ENCODE data around the gene MAP3K14. TPM values are rescaled to one million over a fixed set of nuclear protein-coding genes. Genes with fewer than 3 reads are reported as not detected.

Gene MAP3K14
- total RNA-seq, 6 experiments from 2014 or later = 5.6 to 8.8 (median 6.6) TPM

DNA sequence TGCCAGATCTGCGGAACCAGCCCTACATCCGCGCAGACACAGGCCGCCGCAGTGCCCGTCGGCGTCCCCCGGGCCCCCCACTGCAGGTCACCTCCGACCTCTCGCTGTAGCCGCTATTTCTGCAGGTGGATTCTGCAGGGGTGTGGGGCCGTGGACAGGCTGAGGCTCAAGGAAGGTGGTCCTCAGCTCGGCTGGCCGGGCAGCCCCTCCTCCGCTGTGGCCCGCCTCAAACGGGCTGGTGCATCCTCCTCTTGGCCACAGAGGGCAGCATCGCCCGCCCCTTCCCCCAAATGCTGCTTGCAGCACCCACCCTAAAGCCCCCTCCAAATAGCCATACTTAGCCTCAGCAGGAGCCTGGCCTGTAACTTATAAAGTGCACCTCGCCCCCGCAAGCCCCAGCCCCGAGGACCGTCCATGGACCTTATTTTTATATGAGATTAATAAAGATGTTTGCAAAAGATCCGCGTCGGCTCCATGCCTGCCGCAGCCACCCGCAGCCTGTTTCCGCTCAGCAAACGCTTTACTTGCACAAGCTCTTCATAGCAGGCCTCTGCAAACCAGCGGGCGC lies 69.9 kb downstream of the MAP3K14 start:
- Mint-ChIP-seq H3K4me1 (ENCODE audit: low read depth) (peaks cover 11% of the 10 kb centered on the region), H3K27ac (peak overlapping the region; percentile 13; the same call in 1 of the 2 replicates), H3K36me3 (ENCODE audit: low read depth) (no peaks in the 10 kb centered on the region)

GRCh38 chr17:45246338-45246737 lies 70.5 kb downstream of the MAP3K14 start:
- TF ChIP-seq, protein P1, sequence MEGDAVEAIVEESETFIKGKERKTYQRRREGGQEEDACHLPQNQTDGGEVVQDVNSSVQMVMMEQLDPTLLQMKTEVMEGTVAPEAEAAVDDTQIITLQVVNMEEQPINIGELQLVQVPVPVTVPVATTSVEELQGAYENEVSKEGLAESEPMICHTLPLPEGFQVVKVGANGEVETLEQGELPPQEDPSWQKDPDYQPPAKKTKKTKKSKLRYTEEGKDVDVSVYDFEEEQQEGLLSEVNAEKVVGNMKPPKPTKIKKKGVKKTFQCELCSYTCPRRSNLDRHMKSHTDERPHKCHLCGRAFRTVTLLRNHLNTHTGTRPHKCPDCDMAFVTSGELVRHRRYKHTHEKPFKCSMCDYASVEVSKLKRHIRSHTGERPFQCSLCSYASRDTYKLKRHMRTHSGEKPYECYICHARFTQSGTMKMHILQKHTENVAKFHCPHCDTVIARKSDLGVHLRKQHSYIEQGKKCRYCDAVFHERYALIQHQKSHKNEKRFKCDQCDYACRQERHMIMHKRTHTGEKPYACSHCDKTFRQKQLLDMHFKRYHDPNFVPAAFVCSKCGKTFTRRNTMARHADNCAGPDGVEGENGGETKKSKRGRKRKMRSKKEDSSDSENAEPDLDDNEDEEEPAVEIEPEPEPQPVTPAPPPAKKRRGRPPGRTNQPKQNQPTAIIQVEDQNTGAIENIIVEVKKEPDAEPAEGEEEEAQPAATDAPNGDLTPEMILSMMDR (IDR thresholded peaks at IDR 0.05) = no peak
- H3K36me3 Mint-ChIP-seq (ENCODE audit: low read depth) = no peaks in the 10 kb centered on the region
- H3K4me1 Mint-ChIP-seq (ENCODE audit: low read depth) = peaks cover 11% of the 10 kb centered on the region
- no peaks in the 10 kb centered on the region for H3K9me3 Mint-ChIP-seq
- H3K4me3 Mint-ChIP-seq = peak overlapping the region; percentile 87
- DNase-seq = no peak
- no peak overlapping the region for H3K27ac Mint-ChIP-seq
- H3K27me3 Mint-ChIP-seq (ENCODE audit: insufficient read depth) = peaks cover 4% of the 10 kb centered on the region

More for the DNA sequence above, 69.9 kb downstream of the MAP3K14 start:
- TF ChIP-seq, protein P1 (IDR thresholded peaks at IDR 0.05) = peak; percentile 66
- peak overlapping the region; percentile 87 for H3K4me3 Mint-ChIP-seq
- H3K9me3 Mint-ChIP-seq = no peaks in the 10 kb centered on the region
- no peak for DNase-seq
- H3K27me3 Mint-ChIP-seq (ENCODE audit: insufficient read depth) = peaks cover 4% of the 10 kb centered on the region

DNA sequence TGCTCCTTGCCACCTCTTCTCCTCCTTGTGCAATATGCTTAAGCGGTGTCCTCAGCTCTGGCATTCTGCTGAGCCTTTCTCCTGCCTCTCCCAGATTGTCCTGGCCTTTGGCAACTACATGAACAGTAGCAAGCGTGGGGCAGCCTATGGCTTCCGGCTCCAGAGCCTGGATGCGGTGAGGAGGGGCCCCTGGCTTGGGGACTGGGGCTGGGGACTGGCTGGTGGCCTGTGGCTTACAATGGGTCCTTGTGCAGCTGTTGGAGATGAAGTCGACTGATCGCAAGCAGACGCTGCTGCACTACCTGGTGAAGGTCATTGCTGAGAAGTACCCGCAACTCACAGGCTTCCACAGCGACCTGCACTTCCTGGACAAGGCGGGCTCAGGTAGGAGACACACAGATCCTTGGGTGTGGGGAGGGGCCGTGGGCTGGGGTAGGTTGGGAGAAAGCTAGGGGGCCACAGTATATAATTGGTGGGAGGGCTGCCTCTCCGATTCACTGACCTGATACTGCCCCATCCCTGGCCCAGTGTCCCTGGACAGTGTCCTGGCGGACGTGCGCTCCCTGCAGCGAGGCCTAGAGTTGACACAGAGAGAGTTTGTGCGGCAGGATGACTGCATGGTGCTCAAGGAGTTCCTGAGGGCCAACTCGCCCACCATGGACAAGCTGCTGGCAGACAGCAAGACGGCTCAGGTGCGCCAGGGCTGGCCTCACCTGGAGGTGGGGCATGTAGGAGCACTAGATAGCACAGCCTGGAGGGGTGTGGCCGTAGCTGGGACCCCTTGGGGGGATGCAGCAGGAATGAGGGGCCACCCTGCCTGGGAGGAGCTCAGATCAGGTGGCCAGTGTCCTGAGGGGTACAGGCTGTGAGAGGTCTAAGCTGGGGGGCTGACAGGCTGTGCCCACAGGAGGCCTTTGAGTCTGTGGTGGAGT lies 71.8 kb downstream of the MAP3K14 start:
- H3K27ac Mint-ChIP-seq = no peak overlapping the region
- H3K36me3 Mint-ChIP-seq (ENCODE audit: low read depth) = no peaks in the 10 kb centered on the region
- no peak for DNase-seq
- H3K9me3 Mint-ChIP-seq = no peaks in the 10 kb centered on the region
- H3K4me3 Mint-ChIP-seq = no peak overlapping the region
- peaks cover 15% of the 10 kb centered on the region for H3K4me1 Mint-ChIP-seq (ENCODE audit: low read depth)
- TF ChIP-seq, protein P1 (IDR thresholded peaks at IDR 0.05) = no peak
- H3K27me3 Mint-ChIP-seq (ENCODE audit: insufficient read depth) = peaks cover 6% of the 10 kb centered on the region

DNA sequence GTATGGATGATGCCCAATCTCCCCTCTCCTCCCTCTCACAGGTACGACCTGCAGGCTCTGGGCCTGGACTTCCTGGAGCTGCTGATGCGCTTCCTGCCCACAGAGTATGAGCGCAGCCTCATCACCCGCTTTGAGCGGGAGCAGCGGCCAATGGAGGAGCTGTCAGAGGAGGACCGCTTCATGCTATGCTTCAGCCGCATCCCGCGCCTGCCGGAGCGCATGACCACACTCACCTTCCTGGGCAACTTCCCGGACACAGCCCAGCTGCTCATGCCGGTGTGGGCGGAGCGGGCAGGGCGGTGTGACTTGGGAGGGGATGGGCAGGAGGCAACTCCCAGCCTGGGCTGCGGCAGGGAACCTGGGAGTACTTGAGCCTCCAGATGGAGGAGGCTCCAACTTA lies 73.1 kb downstream of the MAP3K14 start:
- H3K4me3 Mint-ChIP-seq = no peak overlapping the region
- H3K27ac Mint-ChIP-seq = no peak overlapping the region
- H3K4me1 Mint-ChIP-seq (ENCODE audit: low read depth) = peaks cover 22% of the 10 kb centered on the region
- TF ChIP-seq, protein P1 (IDR thresholded peaks at IDR 0.05) = no peak
- H3K9me3 Mint-ChIP-seq = no peaks in the 10 kb centered on the region
- H3K36me3 Mint-ChIP-seq (ENCODE audit: low read depth) = no peaks in the 10 kb centered on the region
- DNase-seq = no peak
- H3K27me3 Mint-ChIP-seq (ENCODE audit: insufficient read depth) = peaks cover 6% of the 10 kb centered on the region

DNA sequence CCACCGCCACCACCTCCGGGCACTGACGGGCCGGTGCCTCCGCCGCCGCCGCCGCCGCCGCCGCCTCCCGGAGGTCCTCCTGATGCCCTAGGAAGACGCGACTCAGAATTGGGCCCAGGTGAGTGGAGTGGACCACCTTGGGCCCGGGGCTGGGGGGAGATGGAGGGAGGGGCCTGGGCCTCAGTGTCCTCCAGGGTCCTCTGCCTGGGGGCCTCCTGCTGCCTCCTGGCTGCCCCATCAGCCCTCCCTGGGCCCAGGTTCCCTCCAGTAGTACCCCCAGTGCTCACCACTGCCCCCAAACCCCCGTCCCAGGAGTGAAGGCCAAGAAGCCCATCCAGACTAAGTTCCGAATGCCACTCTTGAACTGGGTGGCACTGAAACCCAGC lies 74.8 kb downstream of the MAP3K14 start:
- no peaks in the 10 kb centered on the region for H3K36me3 Mint-ChIP-seq (ENCODE audit: low read depth)
- TF ChIP-seq, protein P1 (IDR thresholded peaks at IDR 0.05) = no peak
- H3K27ac Mint-ChIP-seq = no peak overlapping the region
- DNase-seq = no peak
- H3K4me3 Mint-ChIP-seq = no peak overlapping the region
- peaks cover 21% of the 10 kb centered on the region for H3K4me1 Mint-ChIP-seq (ENCODE audit: low read depth)
- H3K9me3 Mint-ChIP-seq = no peaks in the 10 kb centered on the region
- H3K27me3 Mint-ChIP-seq (ENCODE audit: insufficient read depth) = peaks cover 10% of the 10 kb centered on the region
